MCF 10A (cell line): Measurements from ENCODE around the gene AIDA. TPM values are rescaled to one million over a fixed set of nuclear protein-coding genes. Genes with fewer than 3 reads are reported as not detected.
A peak's percentile ranks its signal among the peaks of the same experiment; 100 is the strongest.

Experiments used
- BruUV-seq: library from RNA; stranded (reverse); fragments of 400-500 nt; replicated peaks from 2 replicates; lab custom pipeline; 2021; lab: Mats Ljungman, UMichigan
- CTCF ChIA-PET: fragments of 300-600 bp; sonication (Branson Sonifier 250); formaldehyde crosslinking; extraction: SDS; loops from one replicate; lab custom pipeline; 2021; ENCODE audit warnings: antibody characterized with exemption, inconsistent platforms; lab: Yijun Ruan, JAX
- POLR2A ChIA-PET: fragments of 300-600, 350-650 bp; sonication (Branson Sonifier 250); formaldehyde crosslinking; extraction: SDS; loops from one replicate; lab custom pipeline; 2020; ENCODE audit warnings: antibody characterized with exemption, inconsistent platforms; lab: Yijun Ruan, JAX
- DNase-seq: peaks from one replicate; pipeline ENCODE4 v3.0.0-alpha.2; 2018; ENCODE audit not compliant: unreplicated experiment
- H3K27ac Mint-ChIP-seq: one replicate; pipeline ENCODE4 v1.8.0; 2022; ENCODE audit warnings: mild to moderate bottlenecking, low read depth, mixed read lengths; ENCODE audit not compliant: unreplicated experiment
- H3K27me3 Mint-ChIP-seq: one replicate; pipeline ENCODE4 v1.8.0; 2022; ENCODE audit warnings: mixed read lengths; ENCODE audit not compliant: insufficient read depth, unreplicated experiment
- H3K36me3 Mint-ChIP-seq: one replicate; pipeline ENCODE4 v1.8.0; 2022; ENCODE audit warnings: mild to moderate bottlenecking, moderate library complexity, mixed read lengths; ENCODE audit not compliant: insufficient read depth, unreplicated experiment
- H3K4me1 Mint-ChIP-seq: one replicate; pipeline ENCODE4 v1.8.0; 2022; ENCODE audit warnings: mixed read lengths; ENCODE audit not compliant: insufficient read depth, unreplicated experiment
- H3K4me3 Mint-ChIP-seq: one replicate; pipeline ENCODE4 v1.8.0; 2022; ENCODE audit warnings: mild to moderate bottlenecking, moderate library complexity, mixed read lengths; ENCODE audit not compliant: unreplicated experiment
- H3K9me3 Mint-ChIP-seq: one replicate; pipeline ENCODE4 v1.8.0; 2022; ENCODE audit warnings: mixed read lengths; ENCODE audit not compliant: unreplicated experiment
- CTCF ChIP-seq: fragments of 200-600 bp; IDR thresholded peaks from one replicate; pipeline ENCODE4 v1.8.0; 2022; ENCODE audit warnings: antibody characterized with exemption, mild to moderate bottlenecking; ENCODE audit not compliant: unreplicated experiment
- intact Hi-C: fragments of 100-400 bp; cut with micrococcal nuclease; formaldehyde crosslinking; loops from 2 replicates; pipeline ENCODE4 v1.14.1; 2022
- total RNA-seq: library from RNA; stranded (reverse); gene quantifications from 2 replicates; pipeline ENCODE4 v1.2.3, GENCODE V29; 2022

AIDA gene
- total RNA-seq, 1 experiment from 2014 or later = 133 TPM

DNA sequence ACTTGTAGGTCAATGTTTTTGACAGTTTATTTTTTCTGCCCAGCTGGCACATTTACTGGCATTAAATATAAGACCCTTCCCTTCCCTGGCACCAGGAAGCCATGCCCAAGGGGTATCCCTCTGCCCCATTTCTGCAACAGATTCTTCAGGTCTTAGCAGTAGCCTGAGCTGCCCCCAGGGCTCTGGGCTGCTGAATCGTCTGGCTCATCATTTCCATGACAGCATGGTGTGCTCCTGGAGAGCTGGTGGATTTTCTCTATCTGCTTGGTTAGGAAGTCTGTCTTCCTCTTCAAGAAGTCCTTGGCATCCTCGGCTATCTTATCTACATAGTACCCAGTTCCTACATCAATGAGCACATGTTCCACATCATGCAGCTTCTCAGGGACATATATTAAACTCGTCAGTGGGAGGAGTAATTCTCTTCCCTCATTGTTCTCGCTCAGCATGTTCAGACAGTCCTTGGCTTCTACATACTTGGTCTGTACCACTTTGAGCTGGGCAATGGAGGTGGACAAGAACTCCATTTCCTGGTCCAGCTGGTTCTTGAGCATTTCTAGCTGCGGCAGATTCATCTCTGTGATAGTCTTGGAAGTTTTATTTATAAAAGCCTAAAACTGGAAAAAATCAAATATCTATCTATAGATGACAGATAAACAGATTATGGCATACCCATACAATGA, 70.9 kb downstream of the AIDA start:
- Mint-ChIP-seq H3K9me3 (no peaks in the 10 kb centered on the region), H3K36me3 (peaks cover 50% of the 10 kb centered on the region), H3K27ac (no peak overlapping the region), H3K4me3 (no peak overlapping the region), H3K4me1 (peaks cover 10% of the 10 kb centered on the region), H3K27me3 (no peaks in the 10 kb centered on the region)
- no peak for DNase-seq
- ChIA-PET POLR2A (interaction anchor here (0.6 to 5.1 kb wide), 6 partner anchors 21 to 176 kb away, joined by 3 to 50 read pairs (median 10); partner anchors contain the start of genes MIA3 and TAF1A), CTCF (interaction anchor here (0.5 to 8.7 kb wide), 8 partner anchors 17 to 923 kb away, joined by 3 to 76 read pairs (median 4); partner anchors contain the start of gene TAF1A)
- TF ChIP-seq CTCF = no peak
- intact Hi-C loops = loop anchor here (5.0 kb wide), 1 partner anchor 441 kb away; no protein-coding TSS in a partner anchor
- BruUV-seq = no TSS peak

- H3K4me3 Mint-ChIP-seq = no peak overlapping the region
- H3K36me3 Mint-ChIP-seq = peaks cover 92% of the 10 kb centered on the region
- H3K4me1 Mint-ChIP-seq = peaks cover 6% of the 10 kb centered on the region
- H3K27ac Mint-ChIP-seq = peak overlapping the region; percentile 55
- no TSS peak for BruUV-seq
- intact Hi-C loops = loop anchor here (1.0 to 5.0 kb wide), 3 partner anchors 45 to 169 kb away; partner anchors contain the start of gene TAF1A
- DNase-seq = peak; percentile 97
- TF ChIP-seq CTCF = peak; percentile 97
- POLR2A ChIA-PET = interaction anchor here (0.6 to 4.5 kb wide), 13 partner anchors 8 to 355 kb away, joined by 3 to 55 read pairs (median 4); partner anchors contain the start of gene TAF1A
- H3K9me3 Mint-ChIP-seq = no peaks in the 10 kb centered on the region
- H3K27me3 Mint-ChIP-seq = no peaks in the 10 kb centered on the region
- CTCF ChIA-PET = interaction anchor here (0.5 to 6.2 kb wide), 50 partner anchors 8 to 1196 kb away, joined by 3 to 201 read pairs (median 5); partner anchors contain the start of genes DUSP10, HHIPL2 and TAF1A
These were observed 77.9 kb downstream of the AIDA start for GRCh38 chr1:222634180-222635013.

DNA sequence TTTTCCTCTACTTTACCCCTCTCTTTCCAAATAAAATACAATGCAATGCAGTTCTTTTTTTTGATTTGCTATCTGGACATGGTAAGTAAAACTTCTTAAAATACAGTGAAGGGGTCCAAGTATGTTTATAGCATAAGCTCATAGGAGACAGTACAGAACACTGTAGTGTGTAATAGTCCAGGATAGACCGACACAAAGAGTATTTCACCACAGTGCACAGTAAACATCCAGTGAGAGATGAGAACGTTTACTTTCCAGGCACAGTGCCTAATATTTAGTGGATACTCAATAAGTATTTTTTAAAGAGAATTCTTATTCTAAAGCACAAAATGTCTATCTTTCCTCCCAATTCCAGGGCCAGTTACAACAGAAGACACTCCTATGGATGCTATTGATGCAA, 79.5 kb downstream of the AIDA start:
- DNase-seq = no peak
- intact Hi-C loops = loop anchor here (5.0 kb wide), 1 partner anchor 90 kb away; no protein-coding TSS in a partner anchor
- H3K27me3 Mint-ChIP-seq = no peaks in the 10 kb centered on the region
- H3K27ac Mint-ChIP-seq = peak overlapping the region; percentile 24
- no peak for TF ChIP-seq CTCF
- POLR2A ChIA-PET = interaction anchor here (0.7 to 4.5 kb wide), 5 partner anchors 11 to 176 kb away, joined by 3 to 55 read pairs (median 6); no protein-coding TSS in a partner anchor
- no peaks in the 10 kb centered on the region for H3K9me3 Mint-ChIP-seq
- CTCF ChIA-PET = interaction anchor here (0.6 to 6.2 kb wide), 8 partner anchors 11 to 1741 kb away, joined by 3 to 201 read pairs (median 7); no protein-coding TSS in a partner anchor
- no peak overlapping the region for H3K4me3 Mint-ChIP-seq
- peaks cover 92% of the 10 kb centered on the region for H3K36me3 Mint-ChIP-seq
- peaks cover 7% of the 10 kb centered on the region for H3K4me1 Mint-ChIP-seq
- BruUV-seq = no TSS peak
